HAP-1 (cell line): ENCODE measurements around the gene NUP210L.

Experiments
- DNase-seq, 2 experiments: peaks; one replicate each; pipeline ENCODE4 v3.0.0-alpha.2; 2016 to 2020; ENCODE audit warnings: low spot score in 2 of 2
- H3K27me3 ChIP-seq: fragments of 250-450 bp; sonication (Bioruptor Pico); 2 replicates; pipeline ENCODE4 v1.5.1; 2020; ENCODE audit warnings: low read depth, mild to moderate bottlenecking, moderate library complexity
- H3K36me3 ChIP-seq: fragments of 250-450 bp; sonication (Bioruptor Pico); replicated peaks from 2 replicates; pipeline ENCODE4 v1.5.1; 2020; ENCODE audit warnings: mild to moderate bottlenecking
- H3K4me1 ChIP-seq: fragments of 250-450 bp; sonication (Bioruptor Pico); 2 replicates; pipeline ENCODE4 v1.5.1; 2020; ENCODE audit warnings: mild to moderate bottlenecking
- H3K4me3 ChIP-seq: fragments of 250-450 bp; sonication (Bioruptor Pico); 2 replicates; pipeline ENCODE4 v1.5.1; 2020; ENCODE audit warnings: mild to moderate bottlenecking, moderate library complexity
- H3K9me3 ChIP-seq: fragments of 250-450 bp; sonication (Bioruptor Pico); 2 replicates; pipeline ENCODE4 v1.5.1; 2020; ENCODE audit warnings: mild to moderate bottlenecking, moderate library complexity
- in situ Hi-C: fragments of 300-500 bp; cut with MboI; formaldehyde crosslinking; loops from 3 replicates; pipeline ENCODE4 v1.14.3; 2020; ENCODE audit warnings: low sequenced_read_pairs, inconsistent platforms, mixed read lengths

The NUP210L gene

DNA sequence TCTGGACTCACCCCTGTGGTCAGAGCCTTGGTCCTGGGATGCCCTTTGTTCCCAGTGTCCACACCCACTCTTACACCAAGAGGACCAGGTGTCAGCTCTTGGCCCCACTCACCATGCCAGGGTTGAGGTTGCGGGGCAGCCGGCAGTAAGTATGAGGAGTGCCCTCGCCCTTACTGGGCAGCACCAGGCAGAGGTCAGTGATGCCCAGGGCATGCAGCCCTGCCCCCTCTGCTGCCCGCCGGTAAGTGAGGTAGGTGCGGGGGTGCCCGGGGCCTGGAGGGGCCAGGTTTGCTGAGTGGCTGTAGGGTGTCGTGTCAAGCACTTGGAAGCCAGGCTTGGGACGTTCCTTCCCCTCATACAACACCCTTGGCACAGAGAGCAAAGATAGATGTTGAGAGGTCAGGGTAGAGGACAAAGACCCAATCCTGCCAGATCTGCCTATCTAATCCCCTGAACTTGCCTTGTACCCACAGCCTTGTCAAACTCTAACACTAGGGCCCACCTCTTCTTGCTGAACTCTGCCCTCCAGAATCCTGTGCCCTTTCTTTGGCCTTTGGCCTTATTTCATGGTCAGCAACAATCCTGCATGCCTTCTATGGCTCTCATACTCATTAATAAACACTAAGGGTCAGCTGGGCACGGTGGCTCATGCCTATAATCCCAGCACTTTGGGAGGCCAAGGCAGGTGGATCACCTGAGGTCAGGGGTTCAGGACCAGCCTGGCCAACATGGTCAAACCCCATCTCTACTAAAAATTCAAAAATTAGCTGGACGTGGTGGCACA is 211.9 kb downstream of the NUP210L start:
- in situ Hi-C loops: loop anchor here (10.0 kb wide), 1 partner anchor 118 kb away; no protein-coding TSS in a partner anchor
- Histone ChIP-seq H3K4me1 (peaks cover 11% of the 10 kb centered on the region), H3K4me3 (no peak overlapping the region), H3K36me3 (peaks cover 60% of the 10 kb centered on the region), H3K27me3 (no peaks in the 10 kb centered on the region), H3K9me3 (no peaks in the 10 kb centered on the region)
- no peak for DNase-seq
